Progenitor cell of endocrine pancreas (in vitro differentiated cells): ENCODE data around the gene PLA1A. TPM values are rescaled to one million over a fixed set of nuclear protein-coding genes. Genes with fewer than 3 reads are reported as not detected.

Experiments
- DNase-seq: peaks from one replicate; pipeline ENCODE4 v3.0.0; 2021; ENCODE audit warnings: low spot score; ENCODE audit not compliant: unreplicated experiment
- H3K27ac Mint-ChIP-seq: 2 replicates; pipeline ENCODE4 v1.8.0; 2021; ENCODE audit warnings: mild to moderate bottlenecking, moderate library complexity, mixed read lengths
- H3K27me3 Mint-ChIP-seq: 2 replicates; pipeline ENCODE4 v1.8.0; 2021; ENCODE audit warnings: mixed read lengths
- H3K36me3 Mint-ChIP-seq: 2 replicates; pipeline ENCODE4 v1.8.0; 2022; ENCODE audit warnings: mixed read lengths; ENCODE audit not compliant: insufficient read depth
- H3K4me1 Mint-ChIP-seq: 2 replicates; pipeline ENCODE4 v1.8.0; 2021; ENCODE audit warnings: low read depth, mixed read lengths
- H3K4me3 Mint-ChIP-seq: 2 replicates; pipeline ENCODE4 v1.8.0; 2021; ENCODE audit warnings: low read depth, mild to moderate bottlenecking, moderate library complexity, mixed read lengths
- H3K9me3 Mint-ChIP-seq: 2 replicates; pipeline ENCODE4 v1.8.0; 2021; ENCODE audit warnings: low read depth, mixed read lengths
- CTCF ChIP-seq: fragments of 200-600 bp; sonication (generic); IDR thresholded peaks from one replicate; pipeline ENCODE4 v1.5.0; 2021; ENCODE audit warnings: antibody characterized with exemption, mild to moderate bottlenecking; ENCODE audit not compliant: unreplicated experiment
- total RNA-seq: library from RNA; stranded (reverse); gene quantifications from 2 replicates; pipeline ENCODE4 v1.2.1, GENCODE V29; 2021

Gene PLA1A
- total RNA-seq, 1 donor from 2014 or later: not detected

- Mint-ChIP-seq H3K4me1 (no peaks in the 10 kb centered on the region), H3K4me3 (no peak overlapping the region), H3K36me3 (no peaks in the 10 kb centered on the region), H3K9me3 (no peaks in the 10 kb centered on the region), H3K27ac (no peak overlapping the region), H3K27me3 (no peaks in the 10 kb centered on the region)
- DNase-seq: no peak
- no peak for TF ChIP-seq CTCF
These were observed 61.3 kb downstream of the PLA1A start for GRCh38 chr3:119658994-119659393.

- Mint-ChIP-seq H3K27ac (no peak overlapping the region), H3K9me3 (no peaks in the 10 kb centered on the region), H3K4me1 (no peaks in the 10 kb centered on the region), H3K27me3 (no peaks in the 10 kb centered on the region), H3K36me3 (no peaks in the 10 kb centered on the region), H3K4me3 (no peak overlapping the region)
- no peak for TF ChIP-seq CTCF
- DNase-seq: no peak
These were observed 62.1 kb downstream of the PLA1A start for GRCh38 chr3:119659606-119660291.

GRCh38 chr3:119660474-119661440, 63.1 kb downstream of the PLA1A start, which contains the start of gene POPDC2:
Gene POPDC2, minus strand, starts transcription at chr3:119660589. Its CDS starts 166 bp downstream, at chr3:119660423.
- Mint-ChIP-seq H3K4me3 (no peak within 1 kb of the TSS), H3K4me1 (no peaks in the 10 kb centered on the region), H3K27ac (no peak within 1 kb of the TSS), H3K9me3 (no peaks in the 10 kb centered on the region), H3K36me3 (no peaks in the 10 kb centered on the region), H3K27me3 (no peaks in the 10 kb centered on the region)
- DNase-seq: no peak
- no peak for TF ChIP-seq CTCF

GRCh38 chr3:119662604-119663373, 65.1 kb downstream of the PLA1A start:
- Mint-ChIP-seq H3K4me3 (no peak overlapping the region), H3K4me1 (no peaks in the 10 kb centered on the region), H3K36me3 (peaks cover 2% of the 10 kb centered on the region), H3K27ac (no peak overlapping the region), H3K27me3 (no peaks in the 10 kb centered on the region), H3K9me3 (no peaks in the 10 kb centered on the region)
- DNase-seq: no peak
- no peak for TF ChIP-seq CTCF

- H3K27ac Mint-ChIP-seq: no peak overlapping the region
- no peaks in the 10 kb centered on the region for H3K9me3 Mint-ChIP-seq
- no peak for TF ChIP-seq CTCF
- no peak overlapping the region for H3K4me3 Mint-ChIP-seq
- H3K27me3 Mint-ChIP-seq: no peaks in the 10 kb centered on the region
- DNase-seq: no peak
- H3K36me3 Mint-ChIP-seq: peaks cover 2% of the 10 kb centered on the region
- H3K4me1 Mint-ChIP-seq: no peaks in the 10 kb centered on the region
These were observed 66.2 kb downstream of the PLA1A start for GRCh38 chr3:119663885-119664284.
